ENCODE data around the gene MED10. TPM values are rescaled to one million over a fixed set of nuclear protein-coding genes. Genes with fewer than 3 reads are reported as not detected.
A peak's percentile ranks its signal among the peaks of the same experiment; 100 is the strongest.

MED10 gene
- total RNA-seq, 2 donors from 2014 or later: 22.1 to 28.6 TPM

DNA sequence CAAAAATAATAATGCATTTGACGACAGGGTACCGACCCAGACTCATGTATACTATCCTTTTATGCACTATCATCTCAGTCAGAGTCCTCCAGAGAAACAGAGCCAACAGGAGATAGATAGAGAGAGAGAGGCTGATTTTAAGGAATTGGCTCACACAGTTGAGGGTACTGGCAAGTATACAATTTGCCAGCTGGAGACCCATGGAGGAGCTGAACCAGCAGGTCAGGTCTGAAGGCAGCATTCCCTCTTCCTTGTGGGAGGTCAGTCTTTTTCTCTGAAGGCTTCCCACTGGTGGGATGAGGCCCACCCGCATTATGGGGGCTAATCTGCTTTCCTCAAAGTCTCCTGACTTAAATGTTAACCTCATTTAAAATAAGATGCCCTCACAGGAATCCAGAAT is 17.3 kb upstream of the MED10 start:
- peaks cover 21% of the 10 kb centered on the region for H3K27me3 Mint-ChIP-seq (ENCODE audit: insufficient read depth)
- Histone ChIP-seq H3K4me1 (ENCODE audit: control insufficient read depth, insufficient read depth, low read length) (no peaks in the 10 kb centered on the region), H3K36me3 (ENCODE audit: control insufficient read depth, insufficient read depth, low read length) (no peaks in the 10 kb centered on the region), H3K27me3 (ENCODE audit: control insufficient read depth, insufficient read depth, low read length, poor library complexity, severe bottlenecking) (peaks cover 19% of the 10 kb centered on the region), H3K4me3 (ENCODE audit: low read length) (no peak overlapping the region), H3K27ac (ENCODE audit: low read depth, low read length) (no peak overlapping the region), H3K9me3 (ENCODE audit: control insufficient read depth, low read length) (no peaks in the 10 kb centered on the region), H3K9ac (ENCODE audit: extremely low read depth, low read length, poor library complexity, severe bottlenecking) (no peak overlapping the region)
- peaks cover 3% of the 10 kb centered on the region for H3K9me3 Mint-ChIP-seq
- H3K4me3 Mint-ChIP-seq: no peak overlapping the region
- peak; percentile 6 for DNase-seq
- TF ChIP-seq, protein P1, sequence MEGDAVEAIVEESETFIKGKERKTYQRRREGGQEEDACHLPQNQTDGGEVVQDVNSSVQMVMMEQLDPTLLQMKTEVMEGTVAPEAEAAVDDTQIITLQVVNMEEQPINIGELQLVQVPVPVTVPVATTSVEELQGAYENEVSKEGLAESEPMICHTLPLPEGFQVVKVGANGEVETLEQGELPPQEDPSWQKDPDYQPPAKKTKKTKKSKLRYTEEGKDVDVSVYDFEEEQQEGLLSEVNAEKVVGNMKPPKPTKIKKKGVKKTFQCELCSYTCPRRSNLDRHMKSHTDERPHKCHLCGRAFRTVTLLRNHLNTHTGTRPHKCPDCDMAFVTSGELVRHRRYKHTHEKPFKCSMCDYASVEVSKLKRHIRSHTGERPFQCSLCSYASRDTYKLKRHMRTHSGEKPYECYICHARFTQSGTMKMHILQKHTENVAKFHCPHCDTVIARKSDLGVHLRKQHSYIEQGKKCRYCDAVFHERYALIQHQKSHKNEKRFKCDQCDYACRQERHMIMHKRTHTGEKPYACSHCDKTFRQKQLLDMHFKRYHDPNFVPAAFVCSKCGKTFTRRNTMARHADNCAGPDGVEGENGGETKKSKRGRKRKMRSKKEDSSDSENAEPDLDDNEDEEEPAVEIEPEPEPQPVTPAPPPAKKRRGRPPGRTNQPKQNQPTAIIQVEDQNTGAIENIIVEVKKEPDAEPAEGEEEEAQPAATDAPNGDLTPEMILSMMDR (conservative IDR thresholded peaks at IDR 0.05): no peak
- no peak overlapping the region for H3K27ac Mint-ChIP-seq
- no peaks in the 10 kb centered on the region for H3K4me1 Mint-ChIP-seq
- WGBS, 2 experiments (ENCODE audit: insufficient coverage in 1 of 2, insufficient read length in 1 of 2): 86% methylated on average over 3 of the region's 3 CpGs; no CpG with 5 or more reads in 1 of the 2 experiments
- H3K36me3 Mint-ChIP-seq (ENCODE audit: low read depth): no peaks in the 10 kb centered on the region

DNA sequence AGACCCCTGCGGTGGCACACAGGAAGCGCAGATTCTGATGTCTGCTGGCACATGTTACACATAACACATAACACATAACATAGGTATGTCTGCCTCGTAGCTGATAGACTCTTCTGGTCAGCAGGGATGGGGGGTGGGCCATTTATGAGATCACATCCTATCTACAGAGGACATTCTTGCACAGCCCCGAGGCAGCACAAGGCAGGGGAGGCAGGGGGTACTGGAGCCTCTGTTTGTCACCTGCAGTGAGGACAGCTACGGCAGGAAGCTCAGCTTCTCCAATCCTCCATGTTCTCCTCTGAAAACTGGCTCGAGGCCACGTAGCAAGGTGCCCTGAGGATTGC is 16.7 kb upstream of the MED10 start:
- Mint-ChIP-seq H3K36me3 (ENCODE audit: low read depth) (no peaks in the 10 kb centered on the region), H3K4me3 (no peak overlapping the region), H3K9me3 (peaks cover 3% of the 10 kb centered on the region), H3K4me1 (no peaks in the 10 kb centered on the region), H3K27ac (no peak overlapping the region), H3K27me3 (ENCODE audit: insufficient read depth) (peaks cover 22% of the 10 kb centered on the region)
- H3K27me3 ChIP-seq (ENCODE audit: control insufficient read depth, insufficient read depth, low read length, poor library complexity, severe bottlenecking): peaks cover 14% of the 10 kb centered on the region
- no peaks in the 10 kb centered on the region for H3K9me3 ChIP-seq (ENCODE audit: control insufficient read depth, low read length)
- WGBS, 2 experiments (ENCODE audit: insufficient coverage in 1 of 2, insufficient read length in 1 of 2): 81 to 100% methylated on average over 1 to 7 of the region's 7 CpGs
- no peaks in the 10 kb centered on the region for H3K36me3 ChIP-seq (ENCODE audit: control insufficient read depth, insufficient read depth, low read length)
- DNase-seq: peak; percentile 19
- no peaks in the 10 kb centered on the region for H3K4me1 ChIP-seq (ENCODE audit: control insufficient read depth, insufficient read depth, low read length)
- no peak overlapping the region for H3K4me3 ChIP-seq (ENCODE audit: low read length)
- TF ChIP-seq, protein P1 (conservative IDR thresholded peaks at IDR 0.05): no peak
- no peak overlapping the region for H3K27ac ChIP-seq (ENCODE audit: low read depth, low read length)
- H3K9ac ChIP-seq (ENCODE audit: extremely low read depth, low read length, poor library complexity, severe bottlenecking): no peak overlapping the region

DNA sequence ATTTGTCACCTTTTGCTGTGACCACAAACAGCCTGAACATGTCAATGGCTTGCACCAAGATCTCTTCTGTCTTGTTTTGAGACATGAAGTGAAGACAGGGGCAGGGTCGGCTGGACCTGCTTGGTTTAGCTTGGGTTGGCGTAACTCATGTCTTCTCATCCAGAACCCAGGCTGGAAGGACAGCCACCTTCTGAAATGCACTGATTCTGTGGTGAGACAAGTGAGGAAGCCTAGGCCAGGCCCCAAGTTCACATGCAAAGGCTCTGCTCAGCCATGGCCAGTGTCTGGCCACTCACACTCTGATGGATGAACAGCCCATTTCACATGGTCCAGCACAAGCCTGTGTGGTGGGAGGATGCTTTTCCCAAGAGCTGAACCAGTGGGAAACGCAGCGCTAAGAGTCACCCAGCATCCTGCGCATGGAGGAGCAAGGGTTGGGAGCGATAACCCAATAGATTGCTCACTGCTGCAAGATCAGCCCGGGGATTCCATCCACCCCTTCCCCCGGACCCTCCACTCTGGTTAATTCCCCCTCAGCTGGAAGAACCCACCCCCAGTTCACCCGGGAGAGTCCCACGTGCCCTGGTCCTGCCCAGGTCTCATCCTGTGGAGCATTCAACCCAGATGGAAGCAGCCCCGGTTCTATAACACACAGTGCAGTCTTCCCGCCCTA is 16.2 kb upstream of the MED10 start:
- DNase-seq: peak; percentile 22
- H3K9me3 Mint-ChIP-seq: peaks cover 3% of the 10 kb centered on the region
- Histone ChIP-seq H3K36me3 (ENCODE audit: control insufficient read depth, insufficient read depth, low read length) (no peaks in the 10 kb centered on the region), H3K4me3 (ENCODE audit: low read length) (no peak overlapping the region), H3K27ac (ENCODE audit: low read depth, low read length) (no peak overlapping the region), H3K9ac (ENCODE audit: extremely low read depth, low read length, poor library complexity, severe bottlenecking) (no peak overlapping the region), H3K27me3 (ENCODE audit: control insufficient read depth, insufficient read depth, low read length, poor library complexity, severe bottlenecking) (peaks cover 11% of the 10 kb centered on the region), H3K9me3 (ENCODE audit: control insufficient read depth, low read length) (no peaks in the 10 kb centered on the region), H3K4me1 (ENCODE audit: control insufficient read depth, insufficient read depth, low read length) (no peaks in the 10 kb centered on the region)
- H3K36me3 Mint-ChIP-seq (ENCODE audit: low read depth): no peaks in the 10 kb centered on the region
- H3K27me3 Mint-ChIP-seq (ENCODE audit: insufficient read depth): peaks cover 25% of the 10 kb centered on the region
- H3K27ac Mint-ChIP-seq: no peak overlapping the region
- WGBS, 2 experiments (ENCODE audit: insufficient coverage in 1 of 2, insufficient read length in 1 of 2): 88 to 92% methylated on average over 5 to 12 of the region's 12 CpGs
- no peaks in the 10 kb centered on the region for H3K4me1 Mint-ChIP-seq
- no peak overlapping the region for H3K4me3 Mint-ChIP-seq
- TF ChIP-seq, protein P1 (conservative IDR thresholded peaks at IDR 0.05): no peak
